HL-60/S4 (cell line): ENCODE results near the gene XAGE2.

ENCODE experiments used
- in situ Hi-C: fragments of 300-500 bp; cut with MboI; formaldehyde crosslinking; loops from 2 replicates; pipeline ENCODE4 v1.14.3; 2022; ENCODE audit warnings: low sequenced_read_pairs

XAGE2 gene

DNA sequence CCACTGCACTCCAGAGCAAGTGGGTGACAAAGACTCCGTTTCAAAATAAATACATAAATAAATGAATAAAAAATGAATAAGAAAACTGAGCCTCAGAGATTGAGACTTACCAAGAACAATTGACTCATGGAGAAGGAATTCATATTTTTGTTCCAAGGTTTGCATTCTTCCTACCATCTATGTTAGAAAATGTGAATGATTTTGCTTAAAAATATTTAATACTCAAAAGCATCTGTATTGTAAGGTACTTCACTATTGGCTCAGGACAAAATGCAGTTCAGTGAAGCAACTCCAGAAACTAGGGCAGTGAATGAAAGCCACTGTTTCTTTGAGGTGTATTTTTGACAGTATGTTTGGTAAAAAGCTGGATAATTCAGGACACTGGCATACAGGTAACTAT lies 54.1 kb downstream of the XAGE2 start:
- in situ Hi-C loops: no loop called here

DNA sequence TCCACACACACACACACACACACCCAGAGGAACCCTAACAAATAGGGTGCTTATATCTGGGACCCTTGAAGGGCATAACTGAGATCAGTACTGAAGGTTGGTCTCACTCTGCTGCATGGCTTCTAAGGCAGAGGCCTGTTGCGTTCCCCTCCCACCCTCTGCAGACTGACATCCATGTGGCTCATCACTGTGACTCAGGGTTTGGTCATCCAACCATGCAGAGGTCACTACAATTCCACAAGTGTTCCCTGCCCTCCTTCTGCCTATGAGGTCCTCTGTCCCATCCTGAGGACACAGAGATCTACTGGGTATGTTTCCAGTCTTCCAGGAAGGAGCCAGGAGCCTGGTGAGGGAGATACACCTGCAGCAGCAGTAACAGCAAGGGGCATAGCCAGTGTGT lies 55.8 kb downstream of the XAGE2 start:
- in situ Hi-C loops: no loop called here
